Measurements from ENCODE around the gene TBL3. TPM values are rescaled to one million over a fixed set of nuclear protein-coding genes. Genes with fewer than 3 reads are reported as not detected.
A peak's percentile ranks its signal among the peaks of the same experiment; 100 is the strongest.

Gene TBL3
- total and polyA plus RNA-seq, 2 experiments from 2014 or later = 67.3 to 94.7 TPM

DNA sequence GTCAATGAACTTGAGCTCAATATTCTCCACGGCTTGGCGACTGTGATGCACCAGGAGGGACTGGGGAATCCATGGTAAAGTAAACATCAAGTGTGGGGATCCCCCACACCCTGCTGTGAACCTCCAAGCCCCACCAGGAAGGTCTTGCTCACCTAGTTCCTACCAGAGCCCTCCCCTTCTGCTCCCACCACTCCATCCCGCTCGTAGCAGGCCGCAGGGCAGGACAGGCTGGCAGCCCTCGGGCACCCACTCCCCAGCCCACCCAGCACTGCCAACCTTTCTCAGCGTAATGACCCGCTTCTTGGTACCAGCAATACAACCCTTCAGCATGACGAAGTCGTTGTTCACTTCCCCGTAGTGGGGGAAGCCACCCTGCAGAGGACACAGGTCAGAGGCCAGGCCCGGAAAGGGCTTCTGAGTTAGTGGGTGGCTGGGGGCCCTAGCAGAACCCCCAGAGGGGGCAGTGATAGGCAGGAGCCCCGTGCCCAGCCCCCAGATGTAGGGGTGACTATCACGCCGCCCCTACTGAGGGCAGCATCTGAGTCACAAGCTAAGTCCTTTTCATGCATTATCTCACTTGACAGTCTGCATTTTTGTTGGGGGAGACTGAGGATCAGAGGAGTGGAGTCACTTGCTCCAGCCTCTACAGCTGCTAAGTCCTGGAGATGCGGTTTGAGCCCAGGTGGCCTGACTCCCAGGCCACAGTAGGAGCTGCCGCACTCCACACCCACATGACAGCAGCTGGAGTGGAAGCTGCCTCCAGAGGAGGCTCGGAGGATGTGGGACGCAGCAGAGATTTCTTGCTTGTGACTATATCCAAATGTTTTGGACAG lies 26.1 kb upstream of the TBL3 start:
- H3K9me3 ChIP-seq (ENCODE audit: low read depth) = no peaks in the 10 kb centered on the region
- TF ChIP-seq, protein P1, sequence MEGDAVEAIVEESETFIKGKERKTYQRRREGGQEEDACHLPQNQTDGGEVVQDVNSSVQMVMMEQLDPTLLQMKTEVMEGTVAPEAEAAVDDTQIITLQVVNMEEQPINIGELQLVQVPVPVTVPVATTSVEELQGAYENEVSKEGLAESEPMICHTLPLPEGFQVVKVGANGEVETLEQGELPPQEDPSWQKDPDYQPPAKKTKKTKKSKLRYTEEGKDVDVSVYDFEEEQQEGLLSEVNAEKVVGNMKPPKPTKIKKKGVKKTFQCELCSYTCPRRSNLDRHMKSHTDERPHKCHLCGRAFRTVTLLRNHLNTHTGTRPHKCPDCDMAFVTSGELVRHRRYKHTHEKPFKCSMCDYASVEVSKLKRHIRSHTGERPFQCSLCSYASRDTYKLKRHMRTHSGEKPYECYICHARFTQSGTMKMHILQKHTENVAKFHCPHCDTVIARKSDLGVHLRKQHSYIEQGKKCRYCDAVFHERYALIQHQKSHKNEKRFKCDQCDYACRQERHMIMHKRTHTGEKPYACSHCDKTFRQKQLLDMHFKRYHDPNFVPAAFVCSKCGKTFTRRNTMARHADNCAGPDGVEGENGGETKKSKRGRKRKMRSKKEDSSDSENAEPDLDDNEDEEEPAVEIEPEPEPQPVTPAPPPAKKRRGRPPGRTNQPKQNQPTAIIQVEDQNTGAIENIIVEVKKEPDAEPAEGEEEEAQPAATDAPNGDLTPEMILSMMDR (IDR thresholded peaks at IDR 0.05; ENCODE audit: low read depth, low read length) = no peak
- H3K4me3 ChIP-seq = no peak overlapping the region
- H3K27me3 ChIP-seq = no peaks in the 10 kb centered on the region
- H3K36me3 ChIP-seq = no peaks in the 10 kb centered on the region
- no peak for DNase-seq (ENCODE audit: low read depth in 1 of 2, low spot score in 1 of 2)
- peaks cover 5% of the 10 kb centered on the region for H3K4me1 ChIP-seq (ENCODE audit: low read depth)
- no peak overlapping the region for H3K27ac ChIP-seq

DNA sequence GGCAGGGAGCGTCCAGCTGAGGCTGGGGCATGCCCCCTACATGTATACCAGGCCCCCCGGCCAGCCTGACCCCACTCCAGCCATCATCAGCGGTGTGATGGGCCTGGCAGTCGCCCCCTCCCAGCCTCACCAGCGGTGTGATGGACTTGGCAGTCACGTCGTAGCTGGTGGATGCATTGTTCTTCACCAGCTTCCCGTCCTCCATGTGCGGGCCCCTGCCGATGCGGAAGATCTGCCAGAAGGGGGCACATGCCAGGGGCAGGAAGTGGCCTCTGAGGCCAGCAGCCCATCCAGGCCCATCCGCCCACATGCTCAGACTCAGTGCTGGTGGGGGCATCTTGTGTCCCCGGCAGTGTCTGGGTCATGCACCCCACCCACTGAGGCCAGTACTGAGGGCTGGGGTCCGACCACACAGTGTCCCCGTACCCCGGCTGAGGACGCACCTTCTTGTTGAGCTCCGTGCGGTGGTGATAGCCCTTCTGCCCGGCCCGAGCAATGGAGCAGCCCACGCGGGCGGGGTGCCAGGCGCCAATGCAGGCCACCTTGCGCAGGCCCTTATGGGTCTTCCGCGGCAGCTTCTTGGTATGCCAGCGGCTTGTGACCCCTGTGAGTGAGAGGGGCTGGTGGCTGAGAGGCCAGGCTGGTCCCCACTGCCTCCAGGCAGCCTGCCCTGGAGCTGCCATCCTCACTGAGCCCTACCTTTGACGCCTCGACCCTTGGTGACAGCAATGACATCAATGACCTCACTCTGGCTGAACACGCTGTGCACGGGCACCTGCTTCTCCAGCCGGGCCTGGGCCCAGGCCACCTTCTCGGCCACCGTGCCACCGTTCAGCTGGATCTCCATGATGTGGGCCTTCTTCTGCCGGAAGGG lies 25.1 kb upstream of the TBL3 start:
- DNase-seq (ENCODE audit: low read depth in 1 of 2, low spot score in 1 of 2) = no peak
- Histone ChIP-seq H3K27me3 (no peaks in the 10 kb centered on the region), H3K27ac (no peak overlapping the region)

DNA sequence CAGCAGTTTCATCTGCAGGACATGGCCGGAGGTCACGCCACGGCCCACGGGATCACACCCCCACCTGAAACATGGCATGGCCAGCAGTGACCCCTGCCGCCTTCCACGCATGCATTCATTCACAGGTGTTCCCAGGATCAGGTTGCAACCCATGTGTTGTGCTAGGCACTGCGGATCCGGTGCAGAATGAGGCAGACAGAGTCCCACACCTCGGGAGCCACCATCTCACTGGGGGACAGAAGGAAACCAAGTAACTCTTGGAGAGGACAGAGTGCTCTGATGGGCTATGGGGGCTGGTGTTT lies 24.5 kb upstream of the TBL3 start:
- peaks cover 7% of the 10 kb centered on the region for H3K4me1 ChIP-seq (ENCODE audit: low read depth)
- H3K4me3 ChIP-seq = no peak overlapping the region
- no peak for DNase-seq (ENCODE audit: low read depth in 1 of 2, low spot score in 1 of 2)
- TF ChIP-seq, protein P1 (IDR thresholded peaks at IDR 0.05; ENCODE audit: low read depth, low read length) = no peak
- H3K36me3 ChIP-seq = no peaks in the 10 kb centered on the region
- H3K9me3 ChIP-seq (ENCODE audit: low read depth) = no peaks in the 10 kb centered on the region
- H3K27me3 ChIP-seq = no peaks in the 10 kb centered on the region
- H3K27ac ChIP-seq = no peak overlapping the region

More for the DNA sequence above, 25.1 kb upstream of the TBL3 start:
- Histone ChIP-seq H3K9me3 (ENCODE audit: low read depth) (no peaks in the 10 kb centered on the region), H3K36me3 (no peaks in the 10 kb centered on the region), H3K4me3 (no peak overlapping the region), H3K4me1 (ENCODE audit: low read depth) (peaks cover 7% of the 10 kb centered on the region)
- TF ChIP-seq, protein P1 (IDR thresholded peaks at IDR 0.05; ENCODE audit: low read depth, low read length) = no peak

DNA sequence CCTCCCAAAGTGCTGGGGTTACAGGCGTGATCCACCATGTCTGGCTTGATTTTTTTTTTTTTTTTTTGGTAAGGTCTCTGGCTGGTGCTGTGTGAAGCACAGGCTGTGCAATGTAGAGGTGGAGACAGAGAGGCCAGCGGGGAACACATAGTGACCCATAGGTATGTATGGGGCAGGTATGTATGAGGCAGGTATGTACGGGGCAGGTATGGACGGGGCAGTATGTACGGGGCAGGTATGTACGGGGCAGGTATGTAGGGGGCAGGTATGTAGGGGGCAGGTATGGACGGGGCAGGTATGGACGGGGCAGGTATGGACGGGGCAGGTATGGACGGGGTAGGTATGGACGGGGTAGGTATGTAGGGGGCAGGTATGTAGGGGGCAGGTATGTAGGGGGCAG lies 22.3 kb upstream of the TBL3 start:
- peaks cover 7% of the 10 kb centered on the region for H3K4me1 ChIP-seq (ENCODE audit: low read depth)
- no peaks in the 10 kb centered on the region for H3K9me3 ChIP-seq (ENCODE audit: low read depth)
- TF ChIP-seq, protein P1 (IDR thresholded peaks at IDR 0.05; ENCODE audit: low read depth, low read length) = no peak
- no peak overlapping the region for H3K4me3 ChIP-seq
- H3K27me3 ChIP-seq = no peaks in the 10 kb centered on the region
- no peaks in the 10 kb centered on the region for H3K36me3 ChIP-seq
- DNase-seq (ENCODE audit: low read depth in 1 of 2, low spot score in 1 of 2) = no peak
- no peak overlapping the region for H3K27ac ChIP-seq

DNA sequence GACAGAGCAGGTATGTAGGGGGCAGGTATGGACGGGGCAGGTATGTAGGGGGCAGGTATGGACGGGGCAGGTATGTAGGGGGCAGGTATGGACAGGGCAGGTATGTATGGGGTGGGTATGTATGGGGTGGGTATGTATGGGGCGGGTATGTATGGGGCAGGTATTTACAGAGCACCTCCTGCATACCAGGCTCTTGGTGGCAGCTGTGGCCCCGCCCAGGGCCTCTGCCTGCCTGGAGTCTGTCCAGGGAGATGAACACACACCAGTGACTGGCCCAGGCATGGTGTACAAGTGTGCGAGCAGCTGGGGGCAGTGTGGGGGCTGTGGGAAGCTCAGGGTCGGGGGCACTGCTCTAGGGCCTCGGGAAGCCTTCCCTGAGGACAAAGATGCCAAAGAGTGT lies 21.8 kb upstream of the TBL3 start:
- H3K27ac ChIP-seq = peak overlapping the region; percentile 52
- no peak for DNase-seq (ENCODE audit: low read depth in 1 of 2, low spot score in 1 of 2)
- no peak overlapping the region for H3K4me3 ChIP-seq
- peaks cover 7% of the 10 kb centered on the region for H3K4me1 ChIP-seq (ENCODE audit: low read depth)
- TF ChIP-seq, protein P1 (IDR thresholded peaks at IDR 0.05; ENCODE audit: low read depth, low read length) = no peak
- no peaks in the 10 kb centered on the region for H3K27me3 ChIP-seq
- H3K9me3 ChIP-seq (ENCODE audit: low read depth) = no peaks in the 10 kb centered on the region
- H3K36me3 ChIP-seq = no peaks in the 10 kb centered on the region

Data from cardiac muscle cell (in vitro differentiated cells and primary cell).